AG04450 (cell line): ENCODE results near the gene OPA3. TPM values are rescaled to one million over a fixed set of nuclear protein-coding genes. Genes with fewer than 3 reads are reported as not detected.

ENCODE experiments used
- CTCF ChIA-PET: fragments of 300-600, 350-600 bp; formaldehyde crosslinking; extraction: SDS; loops from one replicate; lab custom pipeline; 2022; ENCODE audit warnings: antibody characterized with exemption, inconsistent platforms; lab: Charles Lee
- POLR2A ChIA-PET: fragments of 350-600 bp; formaldehyde crosslinking; extraction: SDS; loops from one replicate; lab custom pipeline; 2021; ENCODE audit warnings: antibody characterized with exemption, inconsistent platforms; lab: Yijun Ruan, JAX
- DNase-seq: peaks from one replicate; pipeline ENCODE4 v3.0.0-alpha.2; 2011; ENCODE audit warnings: low read depth, low spot score
- H3K27ac ChIP-seq: one replicate; pipeline ENCODE4 v1.5.1; 2012; ENCODE audit warnings: low read depth, low read length, control low read depth
- H3K27me3 ChIP-seq: one replicate; pipeline ENCODE4 v1.6.0; 2012; ENCODE audit warnings: low read length; ENCODE audit not compliant: control insufficient read depth, insufficient read depth
- H3K4me3 ChIP-seq: 2 replicates; pipeline ENCODE4 v1.5.1; 2011; ENCODE audit warnings: mild to moderate bottlenecking, low read depth, low read length, control low read depth
- H3K9me3 ChIP-seq: 2 replicates; pipeline ENCODE4 v1.5.1; 2012; ENCODE audit warnings: low read length; ENCODE audit not compliant: control insufficient read depth, insufficient read depth
- CTCF ChIP-seq: IDR thresholded peaks from 2 replicates; pipeline ENCODE4 v1.5.1; 2011; ENCODE audit warnings: low read depth, low read length, control low read depth, inconsistent platforms
- polyA plus RNA-seq: library from polyadenylated mRNA; depleted of rRNA; stranded (reverse); fragments of >200 nt; gene quantifications from 2 replicates; pipeline ENCODE4 v1.2.3, GENCODE V29; 2011

Gene OPA3
- polyA plus RNA-seq, 1 experiment: 12.2 TPM

GRCh38 chr19:45500918-45501729 lies 83.5 kb downstream of the OPA3 start:
- no peak for DNase-seq
- POLR2A ChIA-PET: no interaction called here
- H3K4me3 ChIP-seq: no peak overlapping the region
- H3K27me3 ChIP-seq: peaks cover 4% of the 10 kb centered on the region
- no peak overlapping the region for H3K27ac ChIP-seq
- no peak for TF ChIP-seq CTCF
- CTCF ChIA-PET: interaction anchor here (6.9 kb wide), 1 partner anchor 15 kb away, joined by 54 read pairs; no protein-coding TSS in a partner anchor
- peaks cover 3% of the 10 kb centered on the region; the same call in 1 of the 2 replicates for H3K9me3 ChIP-seq

GRCh38 chr19:45499196-45500180 lies 85.1 kb downstream of the OPA3 start:
- POLR2A ChIA-PET: interaction anchor here (0.6 kb wide), 1 partner anchor 218 kb away, joined by 3 read pairs; no protein-coding TSS in a partner anchor
- CTCF ChIA-PET: interaction anchor here (0.6 to 6.9 kb wide), 3 partner anchors 14 to 182 kb away, joined by 3 to 54 read pairs (median 3); no protein-coding TSS in a partner anchor
- no peak overlapping the region for H3K4me3 ChIP-seq
- peaks cover 3% of the 10 kb centered on the region; the same call in 1 of the 2 replicates for H3K9me3 ChIP-seq
- no peak for TF ChIP-seq CTCF
- DNase-seq: no peak
- H3K27ac ChIP-seq: no peak overlapping the region
- H3K27me3 ChIP-seq: peaks cover 4% of the 10 kb centered on the region

GRCh38 chr19:45498411-45499195 lies 86.0 kb downstream of the OPA3 start, which contains the start of gene PPM1N:
TSS of gene PPM1N (plus strand) at chr19:45498443. CDS start at chr19:45498473, 30 bp downstream.
- peaks cover 3% of the 10 kb centered on the region; the same call in 1 of the 2 replicates for H3K9me3 ChIP-seq
- ChIA-PET CTCF (interaction anchor here (1.1 to 6.9 kb wide), 3 partner anchors 13 to 20 kb away, joined by 3 to 54 read pairs (median 4); no protein-coding TSS in a partner anchor), POLR2A (interaction anchor here (0.6 kb wide), 1 partner anchor 218 kb away, joined by 3 read pairs; no protein-coding TSS in a partner anchor)
- DNase-seq: no peak
- H3K27me3 ChIP-seq: peaks cover 4% of the 10 kb centered on the region
- H3K4me3 ChIP-seq: peak within 1 kb of the TSS; percentile 58
- no peak within 1 kb of the TSS for H3K27ac ChIP-seq
- no peak; the same call in 1 of the 2 replicates for TF ChIP-seq CTCF

GRCh38 chr19:45497791-45498190 lies 86.8 kb downstream of the OPA3 start:
- DNase-seq: no peak
- H3K9me3 ChIP-seq: peaks cover 3% of the 10 kb centered on the region; the same call in 1 of the 2 replicates
- peaks cover 4% of the 10 kb centered on the region for H3K27me3 ChIP-seq
- ChIA-PET POLR2A (interaction anchor here (0.6 kb wide), 1 partner anchor 20 kb away, joined by 6 read pairs; no protein-coding TSS in a partner anchor), CTCF (interaction anchor here (1.2 to 6.9 kb wide), 2 partner anchors 12 to 19 kb away, joined by 4 to 54 read pairs; no protein-coding TSS in a partner anchor)
- no peak for TF ChIP-seq CTCF
- no peak overlapping the region for H3K27ac ChIP-seq
- H3K4me3 ChIP-seq: no peak overlapping the region
